ENCODE results near the gene CRYBA4.

Gene CRYBA4

DNA sequence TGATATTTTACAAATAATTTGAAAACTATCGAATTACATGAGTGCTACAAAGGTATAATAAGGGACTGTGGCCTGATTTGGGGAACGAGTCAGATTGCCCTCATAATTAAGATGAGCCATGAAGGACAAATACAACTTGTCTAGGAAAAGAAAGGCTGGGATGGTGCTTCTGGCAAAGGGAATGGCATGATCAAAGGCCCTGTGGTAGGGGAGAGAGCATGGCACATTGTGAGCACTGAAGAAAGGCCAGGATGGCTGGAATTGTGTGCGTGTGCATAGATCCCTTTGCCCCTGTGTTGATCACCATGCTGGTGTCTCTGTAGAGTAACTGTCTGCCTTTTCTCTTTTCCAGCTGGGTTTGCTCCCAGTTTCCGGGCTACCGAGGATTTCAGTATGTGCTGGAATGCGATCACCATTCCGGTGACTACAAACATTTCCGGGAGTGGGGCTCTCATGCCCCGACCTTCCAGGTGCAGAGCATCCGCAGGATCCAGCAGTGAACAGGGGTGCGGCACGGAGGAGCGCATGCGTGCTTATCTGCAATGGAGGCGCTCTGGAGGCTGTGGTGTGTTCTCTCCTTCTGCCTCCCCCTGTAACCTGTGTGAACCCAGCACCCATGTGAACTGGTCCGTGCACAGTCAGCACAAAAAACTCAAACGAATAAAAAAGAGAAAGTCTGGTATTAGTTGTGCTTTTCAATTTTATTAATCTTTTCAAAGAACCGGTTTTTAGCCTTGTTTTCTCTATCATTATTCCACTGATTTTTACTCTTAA lies 8.4 kb downstream of the CRYBA4 start:
- DNase-seq (ENCODE audit: low spot score) = no peak

DNA sequence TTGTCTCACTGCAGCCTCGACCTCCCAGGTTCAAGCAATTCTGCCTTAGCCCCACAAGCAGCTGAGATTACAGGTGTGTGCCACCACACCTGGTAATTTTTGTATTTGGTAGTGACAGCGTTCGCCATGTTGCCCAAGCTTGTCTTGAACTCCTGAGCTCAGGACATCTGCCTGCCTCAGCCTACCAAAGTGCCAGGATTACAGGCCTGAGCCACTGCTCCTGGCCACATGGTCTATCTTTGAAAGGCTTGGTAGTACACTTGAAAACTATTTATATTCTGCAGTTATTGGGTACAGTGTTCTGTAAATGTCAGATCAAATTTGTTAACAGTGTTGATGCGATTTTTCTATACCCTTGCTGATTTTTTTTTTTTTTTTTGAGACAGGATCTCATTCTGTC lies 9.5 kb downstream of the CRYBA4 start:
- no peak for DNase-seq (ENCODE audit: low spot score)

DNA sequence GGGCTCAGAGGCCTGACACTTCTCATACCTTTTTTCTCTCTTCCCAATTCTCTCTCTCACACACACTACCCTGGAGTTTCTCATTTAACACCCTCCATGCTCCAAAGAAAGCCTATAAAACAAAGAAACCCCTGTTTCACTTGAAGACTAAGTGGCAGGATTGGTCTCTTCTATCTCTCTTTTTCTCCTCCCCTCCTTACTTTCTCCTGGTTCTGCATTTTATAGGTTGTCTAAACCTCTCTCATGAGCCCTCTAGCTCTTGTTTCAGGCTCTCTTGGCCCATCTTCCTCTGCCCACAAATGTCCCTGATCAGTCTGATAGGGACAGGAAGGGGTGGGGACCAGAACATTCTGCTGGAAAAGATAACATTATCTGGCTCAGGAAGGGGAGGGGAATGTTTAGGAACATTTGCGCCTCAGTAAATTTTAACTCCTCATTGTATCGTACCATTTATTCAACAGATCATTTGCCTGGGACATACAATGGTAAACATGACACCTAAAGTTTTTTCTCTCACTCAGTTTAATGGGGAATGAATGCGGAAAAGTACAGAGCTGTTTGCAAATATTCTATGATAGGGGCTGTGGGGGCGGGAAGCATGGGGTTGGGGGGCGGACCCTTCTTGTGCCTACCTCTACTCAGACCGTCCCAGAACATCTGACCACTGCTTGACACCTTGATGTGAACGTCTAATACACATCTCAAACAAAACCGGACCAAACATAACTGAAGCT lies 10.8 kb downstream of the CRYBA4 start:
- no peak for DNase-seq (ENCODE audit: low spot score)

DNA sequence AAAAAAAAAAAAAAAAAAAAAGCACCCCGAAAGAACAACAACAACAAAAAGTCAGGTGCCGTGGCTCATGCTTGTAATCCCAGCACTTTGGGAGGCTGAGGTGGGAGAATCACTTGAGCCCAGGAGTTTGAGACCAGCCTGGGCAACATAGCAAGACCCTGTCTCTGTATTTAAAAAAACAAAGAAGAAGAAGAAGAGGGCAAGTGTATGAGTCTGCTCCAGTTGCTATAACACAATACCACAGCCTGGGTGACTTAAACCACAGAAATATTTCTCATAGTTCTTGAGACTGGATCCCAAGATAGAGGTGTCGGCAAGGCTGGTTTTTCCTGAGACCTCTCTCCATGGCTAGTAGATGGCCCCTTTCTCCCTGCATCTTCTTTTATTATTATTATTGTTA lies 12.4 kb downstream of the CRYBA4 start:
- no peak for DNase-seq (ENCODE audit: low spot score)

DNA sequence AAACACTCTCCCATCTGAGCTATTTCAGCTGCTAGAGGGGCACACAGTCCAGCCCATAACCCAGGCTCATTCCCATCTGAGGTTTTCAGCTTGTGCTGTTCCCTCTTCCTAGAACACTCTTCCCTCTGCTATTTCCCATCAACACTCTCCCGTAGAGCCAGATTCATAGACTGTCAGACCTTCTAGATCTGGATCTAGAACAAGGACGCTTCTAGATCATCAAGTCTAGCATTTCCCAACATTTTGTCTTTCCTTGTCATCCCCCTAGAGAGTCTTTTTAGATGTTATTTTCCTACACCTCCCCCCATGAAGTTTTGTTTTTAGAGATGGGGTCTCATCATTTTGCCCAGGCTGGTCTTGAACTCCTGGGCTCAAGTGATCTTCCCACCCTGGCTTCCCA lies 13.4 kb downstream of the CRYBA4 start:
- DNase-seq (ENCODE audit: low spot score) = no peak

DNA sequence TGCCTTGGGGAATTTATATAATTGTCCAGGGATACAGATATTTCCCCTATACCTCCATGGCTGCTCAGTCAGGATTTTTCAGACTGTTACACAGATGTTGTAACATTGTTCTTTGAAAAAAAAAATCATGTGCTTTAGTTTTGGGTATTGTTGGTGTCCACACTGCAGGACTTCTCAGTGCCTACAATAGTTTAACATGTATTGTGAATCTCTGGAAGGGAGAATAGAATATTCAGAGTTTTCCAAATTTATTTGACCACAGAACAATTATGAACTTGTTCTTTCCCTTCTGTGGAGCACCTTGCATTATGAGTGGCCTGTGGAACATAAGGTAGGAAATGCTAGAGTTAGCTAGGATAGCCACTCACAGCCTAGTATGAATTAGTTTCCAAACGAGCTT lies 14.5 kb downstream of the CRYBA4 start:
- no peak for DNase-seq (ENCODE audit: low spot score)

DNA sequence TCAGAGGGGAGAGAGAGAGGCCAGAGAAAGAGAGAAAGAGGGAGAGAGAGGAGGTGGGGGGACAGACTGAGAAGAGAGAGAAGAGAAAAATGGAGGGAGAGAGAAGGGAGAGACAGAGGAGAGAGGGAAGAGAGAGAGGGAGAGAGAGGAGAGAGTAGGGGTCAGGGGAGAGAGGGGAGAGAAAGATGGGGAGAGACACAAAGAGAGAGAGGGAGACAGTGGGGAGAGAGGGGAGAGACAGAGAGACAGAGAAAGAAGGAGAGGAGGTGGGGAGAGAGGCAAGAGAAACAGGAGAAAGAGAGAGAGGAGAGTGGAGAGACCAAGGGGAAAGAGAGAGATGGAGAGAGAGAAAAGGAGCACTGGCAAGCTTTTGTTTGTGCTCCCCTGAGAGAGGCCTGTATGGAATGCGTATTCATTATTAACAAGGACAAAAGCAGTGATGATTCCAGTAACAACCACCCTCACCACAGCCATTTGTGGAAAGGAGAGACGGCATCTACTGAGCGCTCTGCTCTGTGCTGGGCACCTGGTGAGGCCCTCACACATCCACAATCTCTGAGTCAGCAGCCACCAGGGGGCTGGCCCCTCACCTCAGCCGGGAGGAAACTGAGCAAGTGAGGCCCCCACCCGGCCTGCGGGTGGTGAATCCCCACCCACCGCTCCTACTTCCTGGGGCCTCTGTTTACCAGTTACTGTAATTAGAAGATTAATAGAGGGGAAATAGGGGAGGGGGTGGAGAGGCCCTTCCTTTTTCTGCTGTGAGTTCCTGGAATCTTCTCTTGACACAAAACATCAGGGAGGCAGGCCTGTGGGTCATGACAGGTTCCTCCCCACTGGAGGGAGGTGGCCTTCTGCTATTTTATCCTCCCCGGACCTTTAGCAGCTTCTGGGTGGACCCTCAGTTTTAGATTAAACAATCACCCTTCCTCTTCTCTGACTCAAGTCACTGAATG lies 21.0 kb downstream of the CRYBA4 start:
- DNase-seq (ENCODE audit: low spot score) = peak; percentile 60

DNA sequence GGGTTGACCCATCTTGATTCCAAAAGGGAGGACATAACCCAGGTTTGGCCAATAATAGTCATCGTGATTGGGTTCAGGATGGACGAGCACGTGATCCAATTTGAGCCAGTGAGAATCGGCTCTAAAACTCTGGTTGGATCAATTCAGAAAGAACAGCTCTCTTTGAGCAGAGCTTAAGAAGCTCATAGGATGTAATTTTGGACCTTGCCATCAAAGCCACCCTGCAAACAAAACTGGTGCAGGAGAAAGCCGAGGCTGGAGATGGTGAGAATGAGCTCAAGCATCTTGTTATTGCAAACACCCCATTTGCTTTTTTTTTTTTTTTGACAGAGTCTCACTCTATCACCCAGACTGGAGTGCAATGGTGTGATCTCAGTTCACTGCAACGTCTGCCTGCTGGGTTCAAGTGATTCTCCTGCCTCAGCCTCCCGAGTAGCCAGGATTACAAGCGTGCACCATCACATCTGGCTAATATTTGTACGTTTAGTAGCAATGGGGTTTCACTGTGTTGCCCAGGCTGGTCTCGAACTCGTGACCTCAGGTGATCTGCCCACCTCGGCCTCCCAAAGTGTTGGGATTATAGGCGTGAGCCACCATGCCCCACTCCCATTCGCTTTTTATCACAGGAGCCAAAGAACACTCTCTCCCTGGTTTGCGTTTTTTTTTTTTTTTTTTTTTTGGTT lies 21.8 kb downstream of the CRYBA4 start:
- DNase-seq (ENCODE audit: low spot score) = peak; percentile 30

DNA sequence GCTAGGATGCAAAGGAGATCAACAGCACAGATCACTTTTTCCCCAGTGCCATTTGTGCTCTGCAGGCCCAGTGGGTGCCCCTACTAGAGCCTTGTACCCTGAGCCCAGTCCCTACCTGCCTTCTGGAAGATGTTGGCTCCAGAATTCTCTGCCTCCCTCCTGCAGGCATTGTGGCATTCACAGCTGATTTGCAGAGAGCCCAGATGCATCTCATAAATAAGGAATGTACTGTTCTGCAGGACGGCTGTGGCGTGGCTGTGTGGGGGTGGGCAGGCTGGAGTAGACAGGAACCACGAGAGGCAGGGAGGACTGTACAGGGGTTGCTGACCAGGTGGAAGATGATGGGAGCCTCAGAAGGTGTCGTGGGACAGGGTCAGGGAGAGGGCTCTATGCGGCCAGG lies 24.4 kb downstream of the CRYBA4 start:
- no peak for DNase-seq (ENCODE audit: low spot score)

DNA sequence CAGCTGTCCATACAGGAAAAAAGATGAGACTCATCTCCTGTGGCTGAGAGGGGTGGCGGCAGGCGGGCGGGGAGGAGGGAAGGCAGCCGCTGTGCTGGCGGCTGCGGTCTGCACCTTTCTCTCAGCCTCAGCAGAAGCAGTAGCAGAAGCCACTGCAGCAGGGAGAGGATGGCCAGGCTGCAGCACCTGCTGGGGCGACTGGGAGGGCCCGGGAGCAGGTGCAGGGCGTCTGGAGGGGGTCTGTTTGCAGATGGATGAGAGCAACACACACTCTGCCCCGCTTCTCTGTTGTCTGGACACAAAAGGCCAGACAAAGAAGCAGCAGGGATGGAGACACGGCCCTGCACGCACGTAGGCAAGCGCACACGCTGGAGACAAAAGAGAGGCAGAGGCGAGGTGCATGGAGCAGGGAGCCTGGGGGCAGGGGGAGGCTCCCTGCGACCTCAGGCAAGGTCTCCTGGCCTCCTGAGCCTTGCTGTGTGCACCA lies 26.3 kb downstream of the CRYBA4 start:
- DNase-seq (ENCODE audit: low spot score) = peak; percentile 65

DNA sequence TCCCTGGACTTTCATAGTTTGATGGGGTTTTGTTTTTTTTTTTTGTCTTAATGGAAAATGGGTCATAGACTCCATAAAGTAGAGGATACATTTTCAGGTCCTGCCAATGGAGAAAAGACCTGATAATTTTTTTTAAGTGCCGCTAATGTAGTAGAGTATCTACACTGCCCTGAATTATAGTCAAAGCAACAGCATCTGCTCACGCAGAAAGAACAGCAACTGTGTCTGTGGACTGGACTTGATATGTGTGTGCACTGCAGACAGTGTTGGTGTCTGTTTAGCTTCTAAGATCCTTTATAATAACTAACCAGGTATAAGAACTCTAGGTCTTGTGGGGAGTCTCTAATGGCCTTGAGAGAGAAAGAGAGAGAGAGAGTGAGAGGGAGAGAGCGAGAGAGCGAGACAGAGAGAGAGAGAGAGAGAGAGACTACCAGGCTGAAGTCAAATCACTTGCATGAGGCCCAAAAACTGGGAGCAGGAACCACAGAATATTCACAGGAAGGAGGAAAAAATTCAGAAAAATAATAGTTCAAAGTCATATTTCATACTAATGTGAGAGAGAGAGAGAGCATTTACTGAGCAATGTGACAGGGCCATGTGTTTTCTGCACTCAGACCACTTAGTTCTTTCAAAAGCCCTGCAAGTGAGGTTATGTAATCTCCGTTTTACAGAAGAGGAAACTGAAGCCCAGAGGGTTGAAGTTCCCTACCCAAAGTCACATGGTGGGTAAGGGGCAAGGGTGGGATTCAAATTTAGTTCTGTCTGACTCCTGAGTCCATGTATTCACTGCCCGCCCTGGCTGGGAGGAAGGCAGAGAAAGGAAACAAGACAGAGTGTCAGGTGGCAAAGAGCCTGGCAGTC lies 27.0 kb downstream of the CRYBA4 start:
- DNase-seq (ENCODE audit: low spot score) = no peak

DNA sequence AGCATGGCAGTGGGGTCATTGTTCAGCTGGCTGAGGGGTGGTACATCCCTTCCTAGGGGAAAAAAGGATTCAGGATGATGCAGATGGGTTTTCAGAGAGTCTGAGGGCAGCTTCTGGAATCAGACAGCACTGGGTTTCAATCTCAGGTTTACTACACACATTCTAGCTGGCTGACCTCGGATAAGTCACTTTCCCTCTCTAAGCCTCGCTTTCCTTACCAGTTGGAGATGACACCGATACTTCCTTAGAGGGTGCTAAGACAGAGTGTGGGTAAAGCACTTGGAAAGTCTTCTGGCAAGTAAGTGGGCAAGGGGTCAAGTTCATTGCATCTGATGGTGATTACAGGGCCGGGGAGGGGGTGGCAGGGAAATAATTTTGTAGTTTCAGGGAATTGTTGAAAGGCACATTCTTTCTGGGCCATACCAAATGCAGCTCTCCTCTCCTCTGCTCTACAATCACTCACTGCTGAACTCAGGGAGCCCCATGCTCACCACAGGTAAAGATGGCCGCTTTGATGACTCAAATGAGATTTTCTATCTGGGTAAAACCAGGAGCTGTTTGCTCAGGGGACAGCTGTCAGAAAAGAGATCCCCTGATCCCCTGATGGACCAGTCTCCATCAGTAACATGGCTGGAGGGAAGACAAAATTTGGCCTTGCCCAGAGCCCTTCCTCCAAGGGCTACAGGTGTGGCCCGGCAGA lies 29.1 kb downstream of the CRYBA4 start:
- DNase-seq (ENCODE audit: low spot score) = no peak

DNA sequence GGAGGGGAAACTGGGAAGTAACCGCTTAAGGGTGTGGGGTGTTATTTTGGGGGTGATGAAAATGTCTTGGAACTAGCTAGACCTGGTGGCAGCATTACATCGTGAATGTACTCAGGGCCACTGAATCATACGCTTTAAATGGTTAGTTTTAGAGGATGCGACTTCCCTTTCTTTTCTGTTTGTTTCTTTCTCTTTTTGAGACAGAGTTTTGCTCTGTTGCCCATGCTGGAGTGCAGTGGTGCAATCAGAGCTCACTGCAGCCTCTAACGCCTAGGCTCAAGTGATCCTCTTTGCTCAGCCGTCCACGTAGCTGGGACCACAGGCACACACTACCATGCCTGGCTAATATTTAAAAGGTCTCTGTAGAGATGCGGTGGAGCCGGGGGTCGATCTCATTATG lies 30.1 kb downstream of the CRYBA4 start:
- no peak for DNase-seq (ENCODE audit: low spot score)

DNA sequence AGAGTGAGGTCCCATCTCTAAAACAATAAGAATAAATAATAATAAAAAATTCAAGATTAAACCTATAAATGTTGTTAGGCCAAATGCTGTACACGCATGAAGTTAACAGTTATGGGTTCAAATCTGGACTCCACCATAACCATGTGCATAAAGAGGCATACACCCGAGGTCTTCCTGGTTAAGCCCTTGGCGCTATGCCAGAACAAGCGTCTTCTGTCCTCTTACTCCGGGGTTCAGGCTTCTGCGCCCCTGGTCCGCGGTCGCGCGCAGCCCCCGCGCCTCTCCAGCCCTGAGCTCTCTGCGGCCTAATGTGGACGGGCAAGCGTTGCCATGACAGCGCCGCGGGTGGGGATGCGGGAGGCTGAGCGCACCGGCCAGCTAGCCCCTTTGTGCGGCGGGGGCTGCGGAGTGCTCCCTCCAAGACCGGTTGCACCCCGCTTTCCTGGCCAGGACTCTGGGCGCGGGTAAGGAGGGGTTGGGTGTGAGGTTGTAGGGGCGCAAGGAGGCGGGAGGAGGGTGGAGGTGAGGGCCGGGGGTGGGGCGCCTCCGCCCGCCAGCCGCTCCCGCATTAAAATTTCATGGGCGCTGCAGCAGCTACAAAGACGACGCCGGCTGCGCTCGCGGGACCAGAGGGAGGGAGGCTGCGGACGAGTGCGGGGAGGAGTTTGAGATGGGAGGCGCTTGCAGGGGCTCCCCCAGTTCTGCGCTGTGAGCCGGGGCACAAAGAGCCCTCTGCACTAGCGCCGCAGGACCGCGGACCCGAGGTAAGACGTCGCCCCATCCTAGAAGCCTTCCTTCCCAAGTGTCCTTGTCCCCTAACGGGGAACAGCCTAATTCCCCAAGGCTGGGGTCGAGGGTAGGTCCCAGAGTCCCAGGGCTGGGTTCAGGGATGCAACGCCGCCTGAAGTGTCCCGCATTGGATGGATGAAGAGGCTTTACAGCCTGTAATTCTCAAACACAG lies 35.4 kb downstream of the CRYBA4 start, which contains the start of gene MIAT:
Gene MIAT (plus strand): TSS at position 698 of the 961 bp plus-strand sequence.
- DNase-seq (ENCODE audit: low spot score) = no peak

DNA sequence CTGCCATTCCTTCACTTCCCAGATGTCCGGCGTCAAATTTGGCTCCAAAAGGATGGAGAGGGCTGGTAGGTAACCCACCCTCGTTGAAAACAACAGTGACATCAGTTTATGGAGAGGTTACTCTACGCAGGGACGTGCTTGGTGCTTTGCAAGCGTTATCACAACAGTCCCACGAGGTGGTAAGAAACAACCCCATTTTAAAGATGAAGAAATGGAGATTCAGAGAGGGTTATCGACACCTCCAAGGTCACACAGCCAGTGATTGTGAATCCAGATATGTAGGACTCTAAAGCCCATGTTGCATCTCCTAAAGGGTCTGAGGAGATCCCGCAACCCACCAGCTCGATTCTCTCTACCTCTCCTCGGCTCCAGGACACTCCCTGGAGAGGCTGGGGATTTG lies 36.4 kb downstream of the CRYBA4 start:
- DNase-seq (ENCODE audit: low spot score) = peak; percentile 29

DNA sequence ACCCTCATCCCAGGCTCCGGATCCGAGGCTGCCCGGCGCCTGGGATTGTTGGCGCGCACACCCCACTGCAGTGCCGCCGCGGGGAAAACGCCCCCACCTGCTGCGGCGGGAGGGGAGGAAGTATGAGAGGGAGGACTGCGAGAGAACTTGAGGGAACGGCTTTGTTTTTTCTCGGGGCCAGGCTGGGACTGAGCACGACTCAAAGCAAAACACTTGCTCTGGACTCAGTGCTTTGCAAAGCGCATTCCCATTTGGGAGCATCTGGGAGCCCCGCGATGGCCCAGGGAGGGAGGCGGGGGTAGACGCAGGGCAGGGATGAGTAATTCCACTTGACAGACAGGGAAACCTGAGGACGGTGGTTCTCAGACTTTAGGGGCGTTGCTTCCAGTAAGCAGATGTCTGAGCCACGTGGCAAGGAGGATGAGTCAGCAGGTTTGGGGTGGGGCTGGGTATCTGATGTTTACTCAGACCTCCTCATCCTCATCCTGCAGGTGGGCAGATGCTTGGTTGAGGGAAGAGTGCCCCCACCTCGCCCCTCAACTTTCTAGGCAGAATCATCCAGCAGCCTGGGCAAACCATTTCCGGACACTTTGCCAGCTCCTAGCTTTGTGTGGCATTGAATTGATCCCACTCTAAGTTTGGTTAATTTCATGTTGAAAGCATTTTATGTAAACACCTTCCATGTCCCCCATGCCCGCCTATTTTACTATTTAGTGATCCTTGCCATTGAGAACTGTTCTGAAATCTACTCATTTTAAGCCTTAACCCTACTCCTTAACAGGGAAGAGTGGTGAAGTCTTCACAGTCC lies 37.1 kb downstream of the CRYBA4 start:
- peak; percentile 82 for DNase-seq (ENCODE audit: low spot score)

DNA sequence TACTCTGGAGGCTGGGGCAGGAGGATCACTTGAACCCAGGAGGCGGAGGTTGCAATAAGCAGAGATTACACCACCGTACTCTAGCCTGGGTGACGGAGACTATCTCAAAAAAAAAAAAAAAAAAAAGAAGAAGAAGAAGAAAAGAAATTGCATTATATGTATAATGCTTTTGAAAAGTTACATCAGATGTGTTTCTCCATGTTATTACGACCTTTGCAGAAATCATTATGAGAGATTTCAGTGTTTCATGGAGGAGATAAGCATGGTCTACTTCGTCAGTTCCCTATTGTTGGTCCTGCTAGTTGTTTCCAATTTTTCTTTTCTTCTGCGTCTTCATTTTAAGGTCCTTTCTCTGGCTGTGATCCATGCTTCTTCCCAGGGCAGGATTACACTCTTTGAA lies 38.6 kb downstream of the CRYBA4 start:
- DNase-seq (ENCODE audit: low spot score) = no peak

DNA sequence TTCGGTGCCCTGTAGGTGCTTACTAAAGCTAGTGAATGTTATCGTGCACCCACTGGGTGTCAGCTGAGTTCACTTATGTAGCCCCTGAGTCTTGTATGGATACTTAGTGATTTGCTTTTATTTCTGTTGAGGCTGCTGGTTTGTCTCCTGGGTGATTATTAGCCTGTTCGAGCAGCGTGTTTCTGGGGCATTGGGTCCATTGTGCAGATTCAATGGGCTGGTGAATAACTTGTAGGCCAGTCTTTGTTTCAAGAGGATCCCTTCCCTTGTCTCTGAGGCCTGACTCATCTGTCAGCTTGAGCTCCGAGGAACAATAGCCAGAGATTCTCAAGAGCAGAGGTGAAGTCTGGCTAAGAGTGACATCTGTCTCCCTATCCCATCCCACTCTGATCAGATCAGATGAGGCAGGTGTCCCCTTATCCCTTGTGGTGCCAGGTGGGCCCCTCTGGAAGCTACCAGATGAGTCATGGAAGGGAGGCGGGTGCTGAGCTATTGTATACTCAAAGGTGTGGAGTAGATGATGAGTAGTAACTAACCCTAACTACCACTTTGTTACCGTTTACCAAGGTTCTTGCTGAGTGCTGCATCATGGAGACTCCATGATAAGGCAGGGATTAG lies 39.3 kb downstream of the CRYBA4 start:
- DNase-seq (ENCODE audit: low spot score) = no peak

Measured in NAMALWA (cell line).